GM04504 (cell line): ENCODE measurements around the gene CCDC60.
"Not testable (repeated sequence)": the region's sequence is repeated elsewhere in the genome, so short reads cannot be mapped to it uniquely, and the experiment has no call there.

Experiments
- DNase-seq: peaks from one replicate; pipeline ENCODE4 v3.0.0-alpha.2; 2012; ENCODE audit warnings: low read depth

The CCDC60 gene

DNA sequence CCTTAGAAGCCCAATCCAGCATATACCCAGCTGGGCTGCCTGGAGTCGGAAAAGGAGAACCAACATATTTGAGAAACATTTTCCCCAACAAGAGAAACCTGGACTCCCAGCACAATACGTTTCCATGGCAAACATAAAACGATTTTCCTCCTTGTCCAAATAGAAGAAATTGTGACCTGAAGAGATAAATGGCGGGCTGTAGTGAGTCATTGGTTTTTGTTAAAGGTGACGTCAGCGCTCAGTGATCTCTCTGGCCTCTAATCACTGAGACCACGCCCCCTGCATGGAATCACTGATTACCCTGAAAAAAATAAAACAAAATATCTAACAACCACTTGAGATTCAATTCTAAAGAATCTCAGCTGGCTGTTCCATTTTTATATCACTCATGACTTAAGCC, 6.0 kb downstream of the CCDC60 start:
- DNase-seq: no peak

DNA sequence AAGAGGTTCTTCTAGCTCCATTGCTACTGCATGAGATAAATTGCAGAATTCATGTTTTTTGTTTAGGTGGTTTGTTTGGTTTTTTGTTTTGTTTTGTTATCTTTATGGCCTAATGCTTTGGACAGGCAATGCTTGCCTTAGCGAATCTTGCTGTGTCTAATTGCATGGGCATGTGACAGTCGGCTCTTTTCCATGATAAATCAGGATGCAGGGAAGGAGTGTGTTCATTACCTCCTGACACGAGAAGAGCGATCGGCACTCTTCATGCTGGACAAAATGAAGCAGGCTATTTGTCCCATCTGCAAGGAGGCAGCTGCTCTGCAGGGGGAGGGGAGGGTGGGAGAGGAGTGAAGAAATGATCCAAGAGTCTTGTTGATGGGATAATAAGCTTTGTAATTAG, 6.5 kb downstream of the CCDC60 start:
- DNase-seq: no peak

GRCh38 chr12:119341988-119342387, 7.5 kb downstream of the CCDC60 start:
- DNase-seq: no peak

GRCh38 chr12:119343130-119343529, 8.6 kb downstream of the CCDC60 start:
- DNase-seq: no peak

DNA sequence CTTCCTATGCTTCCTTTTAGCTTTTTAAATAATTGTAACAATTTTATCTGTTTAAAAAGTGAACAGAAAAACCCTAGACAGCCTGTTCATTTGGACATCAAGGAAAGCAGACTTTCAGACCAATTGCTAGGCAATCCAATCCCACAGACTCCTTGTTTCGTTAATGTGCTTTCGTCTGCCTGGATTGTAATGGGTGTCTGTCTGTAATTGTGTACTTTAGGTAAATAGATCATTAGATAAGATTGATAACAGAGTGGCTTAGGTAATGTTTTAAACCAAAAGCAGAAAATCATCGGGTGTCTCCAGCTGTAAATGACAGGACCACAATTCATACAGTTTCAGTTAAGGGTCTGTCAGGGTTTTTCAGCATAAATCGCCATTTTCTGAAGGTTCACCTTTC, 19.6 kb downstream of the CCDC60 start:
- no peak for DNase-seq

GRCh38 chr12:119360366-119360765, 25.8 kb downstream of the CCDC60 start:
- DNase-seq: not testable (repeated sequence)

- DNase-seq: no peak
Observed at GRCh38 chr12:119363037-119363436, 28.5 kb downstream of the CCDC60 start.

GRCh38 chr12:119363490-119363889, 29.0 kb downstream of the CCDC60 start:
- DNase-seq: no peak

- DNase-seq: no peak
Observed at GRCh38 chr12:119365451-119365850, 30.9 kb downstream of the CCDC60 start.

GRCh38 chr12:119366007-119366406, 31.5 kb downstream of the CCDC60 start:
- no peak for DNase-seq

GRCh38 chr12:119369161-119369560, 34.6 kb downstream of the CCDC60 start:
- no peak for DNase-seq

DNA sequence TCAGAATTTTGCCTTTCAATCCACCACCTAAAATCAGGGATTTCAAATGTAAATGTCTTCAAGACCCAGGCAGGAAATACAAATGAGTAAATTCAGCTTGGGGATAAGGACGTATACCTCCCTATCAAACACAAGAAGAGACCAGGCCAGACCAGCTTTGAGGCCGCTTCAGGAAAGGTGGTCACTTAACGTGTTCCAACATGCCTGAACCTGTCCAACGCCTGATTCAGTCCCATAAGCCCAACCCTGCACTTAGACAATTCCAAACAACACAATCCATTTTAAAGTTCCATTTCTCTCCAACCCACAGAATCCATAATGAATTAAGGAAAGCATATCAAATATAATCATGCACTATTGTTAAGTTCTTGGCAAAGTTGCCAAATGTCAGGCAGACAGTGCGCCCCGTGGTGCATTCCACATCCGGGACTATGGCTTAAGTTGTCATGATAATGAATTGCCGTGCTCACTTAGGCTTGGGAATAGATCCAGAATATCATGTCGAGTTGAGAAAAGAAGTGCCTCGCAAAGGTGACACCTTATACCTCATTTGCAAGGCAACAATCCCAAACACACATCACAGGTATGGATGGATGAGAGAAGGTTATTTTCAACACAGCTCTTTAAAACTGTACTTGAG, 35.5 kb downstream of the CCDC60 start:
- no peak for DNase-seq

DNA sequence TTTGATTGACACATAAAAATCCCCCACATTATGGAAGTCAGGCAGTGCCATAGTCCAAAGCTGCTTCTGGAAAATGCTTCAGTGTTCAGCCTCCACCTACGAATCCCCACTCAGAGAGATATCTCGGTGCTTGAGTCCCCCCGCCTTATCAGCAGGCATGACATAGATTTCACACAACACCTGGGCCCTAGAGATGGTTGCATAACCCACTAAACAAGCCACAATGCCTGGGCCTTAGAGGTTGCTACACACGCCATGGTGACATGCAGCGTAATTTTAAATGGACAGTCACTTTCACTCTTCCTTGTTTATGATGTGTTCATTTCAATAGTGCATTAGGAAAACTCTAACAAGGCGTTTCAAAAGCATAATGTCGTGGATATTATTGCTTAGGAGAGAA, 38.0 kb downstream of the CCDC60 start:
- DNase-seq: no peak

DNA sequence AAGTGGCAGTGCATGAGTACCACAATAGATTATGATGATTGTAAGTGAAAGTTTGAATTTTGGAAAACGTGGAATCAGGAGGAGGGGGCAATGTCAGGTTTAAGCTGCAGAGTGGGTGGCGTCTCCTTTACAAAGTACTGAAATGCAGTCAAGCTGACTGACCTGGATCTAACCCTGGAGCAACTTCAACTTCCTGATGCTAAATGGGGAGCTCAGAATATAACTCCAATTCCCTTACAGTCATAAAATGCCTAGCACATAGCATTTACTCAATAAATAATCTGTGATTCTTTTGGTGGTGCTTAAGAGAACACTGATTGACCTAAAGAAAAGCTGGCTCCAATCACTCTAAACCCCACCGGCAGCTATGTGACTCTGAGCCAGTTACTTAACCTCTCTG, 38.5 kb downstream of the CCDC60 start:
- DNase-seq: no peak

- DNase-seq: no peak
Observed at GRCh38 chr12:119373666-119374065, 39.1 kb downstream of the CCDC60 start.

DNA sequence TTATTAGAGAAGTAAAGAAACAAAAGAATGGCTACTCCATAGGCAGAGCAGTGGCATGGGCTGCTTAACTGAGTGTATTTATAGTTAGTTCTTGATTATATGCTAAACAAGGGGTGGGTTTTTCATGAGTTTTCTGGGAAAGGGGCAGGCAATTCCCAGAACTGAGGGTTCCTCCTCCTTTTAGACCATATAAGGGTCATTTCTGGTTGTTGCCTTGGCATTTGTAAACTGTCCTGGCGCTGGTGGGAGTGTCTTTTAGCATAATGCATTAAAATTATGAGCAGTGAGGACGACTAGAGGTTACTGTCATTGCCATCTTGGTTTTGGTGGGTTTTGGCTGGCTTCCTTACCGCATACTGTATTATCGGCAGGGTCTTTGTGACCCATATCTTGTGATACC, 40.1 kb downstream of the CCDC60 start:
- no peak for DNase-seq

- DNase-seq: no peak
Observed at GRCh38 chr12:119375075-119375882, 40.8 kb downstream of the CCDC60 start.

GRCh38 chr12:119375883-119376190, 41.3 kb downstream of the CCDC60 start:
- DNase-seq: no peak

DNA sequence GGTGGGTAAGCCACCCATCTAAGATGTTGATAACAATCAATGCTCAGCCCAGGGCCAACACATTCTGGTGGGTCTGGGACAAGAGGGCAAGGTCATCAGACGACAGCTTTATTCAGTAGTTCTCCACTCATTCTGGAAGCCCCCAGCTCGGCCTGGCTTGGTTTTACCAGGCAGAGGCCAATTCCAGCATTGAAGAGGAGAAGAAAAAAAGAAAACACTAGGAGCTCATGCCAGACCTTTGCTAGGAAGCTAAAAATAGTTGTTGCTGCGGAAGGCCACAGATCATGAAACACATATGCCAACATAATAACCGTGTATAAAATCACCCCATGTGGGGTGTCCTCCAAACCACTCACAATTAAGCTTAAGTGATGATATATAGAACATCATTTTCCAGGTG, 44.4 kb downstream of the CCDC60 start:
- DNase-seq: no peak

- no peak for DNase-seq
Observed at GRCh38 chr12:119381471-119382235, 47.1 kb downstream of the CCDC60 start.

GRCh38 chr12:119383206-119383605, 48.7 kb downstream of the CCDC60 start:
- DNase-seq: no peak

DNA sequence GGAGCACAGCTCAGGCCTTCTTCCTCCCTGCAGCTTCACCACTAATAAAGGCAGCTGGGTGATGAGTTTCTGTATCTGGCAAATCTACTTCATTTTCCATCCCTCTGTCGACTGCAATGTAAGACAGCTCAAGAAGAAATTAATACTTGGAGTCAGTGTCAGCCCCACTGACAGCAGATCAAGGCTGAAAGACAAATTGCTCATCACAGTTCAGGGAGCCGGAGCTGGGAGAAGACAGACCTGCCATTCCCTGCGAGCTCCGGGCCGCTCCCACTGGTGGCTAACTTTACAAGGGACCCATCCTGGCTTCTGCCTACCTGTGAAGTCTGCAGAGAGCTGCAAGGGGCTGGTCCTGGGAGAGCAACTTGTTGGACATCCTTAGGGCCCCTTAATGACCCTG, 49.8 kb downstream of the CCDC60 start:
- DNase-seq: no peak

GRCh38 chr12:119385659-119386058, 51.1 kb downstream of the CCDC60 start:
- DNase-seq: no peak
